GM18519 (cell line): ENCODE results near the gene RAMAC.
"Not testable (repeated sequence)": the region's sequence is repeated elsewhere in the genome, so short reads cannot be mapped to it uniquely, and the experiment has no call there.

ENCODE experiments used
- ATAC-seq: cut with Tn5 transposase; IDR thresholded peaks from one replicate; pipeline ENCODE4 v1.9.1; 2021; ENCODE audit warnings: mild to moderate bottlenecking, moderate library complexity; ENCODE audit not compliant: unreplicated experiment, low FRiP score

The RAMAC gene

DNA sequence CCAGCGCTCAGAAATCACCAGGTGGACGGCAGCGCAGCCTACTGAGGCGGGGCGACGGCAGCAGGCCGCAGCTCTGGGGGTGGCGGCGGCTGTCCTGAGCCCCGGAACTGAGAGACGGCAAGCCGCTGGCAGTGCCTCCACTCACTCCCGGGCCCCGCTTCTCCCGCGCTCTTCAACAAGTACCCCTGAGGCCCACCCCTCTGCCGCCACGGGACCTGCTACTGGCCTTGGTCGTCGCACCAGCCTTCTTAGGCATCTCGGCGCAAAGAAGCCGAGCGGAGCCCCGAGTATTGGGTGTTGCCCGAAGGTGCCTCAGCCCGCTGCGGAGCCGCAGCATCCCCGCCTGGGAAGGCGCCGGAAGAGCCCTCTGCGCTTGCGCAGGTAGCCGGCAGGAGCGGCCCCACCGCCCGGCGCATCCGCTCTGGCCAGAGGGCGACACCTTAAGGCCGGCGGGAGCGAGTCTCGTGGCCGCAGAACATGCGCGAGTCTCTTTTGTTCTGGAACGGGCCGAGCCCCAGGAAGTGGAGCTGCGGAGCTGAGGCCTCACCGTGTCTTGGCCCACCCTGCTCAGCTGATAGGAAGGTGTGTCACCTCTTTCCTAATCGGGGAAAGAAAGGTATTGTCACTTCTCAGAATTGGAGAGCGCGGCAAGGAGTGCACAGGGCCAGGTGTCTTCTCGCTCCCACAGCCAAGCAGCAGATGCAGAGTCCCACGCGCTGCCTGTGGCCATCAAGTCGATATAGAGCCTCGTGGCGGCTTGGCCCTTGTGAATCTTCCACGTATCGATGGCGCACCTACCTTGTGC is 25.5 kb downstream of the RAMAC start, which contains the start of gene C15orf40:
Gene C15orf40 (minus strand): TSS at position 369 of the 805 bp plus-strand sequence. CDS start 32 bp downstream, at position 337.
- peak; percentile 66 for ATAC-seq

- ATAC-seq = no peak
Observed at GRCh38 chr15:83012076-83012426, 26.0 kb downstream of the RAMAC start.

- no peak for ATAC-seq
Observed at GRCh38 chr15:83012636-83013035, 26.6 kb downstream of the RAMAC start.

DNA sequence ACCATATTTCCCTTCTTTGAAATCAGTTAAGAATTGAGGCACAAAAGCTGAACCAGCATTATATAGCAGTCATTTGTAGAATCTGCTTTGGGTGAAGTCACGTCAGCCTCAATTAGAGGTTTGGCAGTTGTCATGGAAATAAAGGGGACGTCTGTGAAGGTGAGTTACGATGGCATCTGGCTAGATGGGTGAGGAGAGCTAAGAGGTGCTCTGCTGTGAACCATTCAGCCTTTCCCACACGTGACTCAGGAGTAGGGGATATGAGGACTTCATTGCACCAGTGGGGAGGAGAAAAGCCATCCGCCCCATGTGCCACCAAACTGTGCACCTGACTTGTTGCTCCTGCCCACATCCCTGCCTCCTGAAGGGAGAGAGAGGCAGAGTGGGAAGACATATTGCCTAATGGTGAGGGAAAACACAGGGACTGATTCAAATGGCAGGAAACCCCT is 28.2 kb downstream of the RAMAC start:
- ATAC-seq = no peak

GRCh38 chr15:83015361-83015760 is 29.4 kb downstream of the RAMAC start:
- no peak for ATAC-seq

DNA sequence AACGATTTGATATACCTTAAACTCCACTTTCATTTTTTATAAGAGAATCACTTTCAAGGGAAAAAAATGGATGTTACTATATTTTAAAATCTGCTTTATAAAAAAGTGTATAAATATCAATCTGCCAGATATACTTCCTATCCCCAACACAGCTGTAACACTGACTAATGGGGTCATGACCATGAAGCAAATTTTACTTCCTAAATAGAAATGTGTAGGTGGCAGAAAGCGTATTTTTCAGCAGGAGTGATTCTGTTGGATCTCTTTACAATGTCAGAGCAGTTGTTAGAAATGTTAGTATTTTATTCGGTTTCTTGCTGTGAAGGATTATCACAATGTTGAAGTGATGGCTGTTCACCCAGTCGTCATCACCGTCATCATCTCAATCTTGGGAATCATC is 30.9 kb downstream of the RAMAC start:
- no peak for ATAC-seq

DNA sequence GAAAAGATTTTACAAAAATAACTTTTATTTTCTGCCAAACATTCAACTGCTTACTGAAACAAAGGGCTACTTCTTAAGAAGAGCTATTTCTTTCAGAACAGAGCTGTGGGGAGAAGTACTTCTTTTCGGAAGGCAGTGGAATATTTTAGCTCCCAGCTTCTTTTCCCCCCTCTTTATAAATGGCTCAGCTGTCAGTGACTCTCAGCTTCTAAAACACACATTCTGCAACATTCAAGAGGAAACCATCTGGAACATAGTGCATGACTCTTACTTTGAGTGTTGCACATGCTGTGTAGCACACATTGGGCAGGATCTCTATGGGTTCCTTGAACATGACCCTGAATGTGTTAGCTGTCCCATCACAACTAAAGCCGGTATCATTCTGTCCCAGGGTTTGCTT is 32.4 kb downstream of the RAMAC start:
- no peak for ATAC-seq

DNA sequence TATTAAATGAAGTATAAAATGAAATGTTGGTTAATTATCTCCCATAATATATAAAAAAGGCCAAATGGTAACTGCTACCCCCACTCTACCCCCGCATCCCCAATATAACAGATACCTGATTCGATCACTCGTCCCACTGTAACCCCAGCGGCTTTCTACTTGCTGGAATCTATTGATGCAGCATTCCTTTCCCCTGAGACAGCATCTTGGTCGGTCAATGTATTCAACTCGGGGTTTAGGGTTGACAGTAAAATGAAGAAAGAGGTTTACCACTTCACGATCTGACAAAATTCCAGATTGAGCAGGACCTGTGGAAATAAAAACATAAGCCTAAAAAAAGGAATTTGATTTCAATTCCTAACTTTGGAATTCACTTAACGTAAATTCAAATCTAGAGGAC is 44.0 kb downstream of the RAMAC start:
- no peak for ATAC-seq

- not testable (repeated sequence) for ATAC-seq
Observed at GRCh38 chr15:83031234-83031633, 45.2 kb downstream of the RAMAC start.

DNA sequence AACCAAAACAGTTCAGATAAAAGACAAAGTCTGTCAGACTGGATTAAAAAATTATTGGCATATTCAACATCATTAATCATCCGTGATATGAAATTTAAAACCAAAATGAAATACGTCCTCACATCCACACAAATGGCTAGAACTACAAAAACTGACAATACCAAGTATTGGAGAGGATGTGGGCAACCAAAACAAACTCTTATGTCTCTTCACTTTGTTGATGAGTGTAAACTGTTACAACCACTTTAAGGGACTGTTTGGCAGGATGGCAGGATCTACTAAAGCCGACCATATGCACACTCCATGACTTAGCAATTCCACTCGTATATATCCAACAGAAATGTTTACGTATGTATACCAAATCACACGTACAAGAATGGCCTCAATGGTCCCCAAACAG is 50.2 kb downstream of the RAMAC start:
- no peak for ATAC-seq

DNA sequence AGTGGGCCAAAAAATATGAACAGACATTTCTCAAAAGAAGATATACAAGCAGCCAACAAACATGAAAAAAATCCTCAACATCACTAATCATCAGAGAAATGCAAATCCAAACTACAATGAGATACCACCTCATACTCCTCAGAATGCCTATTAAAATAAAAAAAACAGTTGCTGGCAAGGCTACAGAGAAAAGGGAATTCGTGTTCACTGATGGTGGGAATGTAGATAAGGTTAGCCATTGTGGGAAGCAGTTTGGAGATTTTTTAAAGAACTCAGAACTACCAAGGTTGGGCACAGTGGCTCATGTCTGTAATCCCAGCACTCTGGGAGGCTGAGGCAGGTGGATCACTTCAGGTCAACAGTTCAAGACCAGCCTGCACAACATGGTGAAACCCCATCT is 53.2 kb downstream of the RAMAC start:
- no peak for ATAC-seq
